A549 (cell line): ENCODE data around the gene MYO10. TPM values are rescaled to one million over a fixed set of nuclear protein-coding genes. Genes with fewer than 3 reads are reported as not detected.
"Not testable (repeated sequence)": the region's sequence is repeated elsewhere in the genome, so short reads cannot be mapped to it uniquely, and the experiment has no call there.

ENCODE experiments used
- ATAC-seq, 2 experiments: fragments of 200-7000 bp in 1 of 2; fragments of >200 bp in 1 of 2; cut with Nextera tagmentation in 1 of 2; cut with Tn5 transposase in 1 of 2; 3 replicates each; pipeline versions ENCODE4 v1.8.0 to v1.9.1; 2018 to 2020; ENCODE audit warnings: mild to moderate bottlenecking in 1 of 2, moderate library complexity in 1 of 2
- CTCF ChIA-PET: fragments of 300-600 bp; sonication (Branson Sonifier 250); formaldehyde crosslinking; extraction: SDS; loops from one replicate; lab custom pipeline; 2021; ENCODE audit warnings: antibody characterized with exemption, inconsistent platforms; lab: Yijun Ruan, JAX
- POLR2A ChIA-PET: fragments of 350-600 bp; formaldehyde crosslinking; extraction: SDS; loops from one replicate; lab custom pipeline; 2021; ENCODE audit warnings: antibody characterized with exemption, inconsistent platforms; lab: Yijun Ruan, JAX
- DNase-seq, 2 experiments: peaks; one replicate each; pipeline versions ENCODE4 v3.0.0 to v3.0.0-alpha.2; 2011 to 2016; ENCODE audit warnings: low read depth in 1 of 2, low spot score in 1 of 2
- FAIRE-seq: peaks from 2 replicates; lab custom pipeline; 2011; peaks lifted over from hg19 to GRCh38; lab: Jason Lieb, UNC
- H3K27ac ChIP-seq, 2 experiments: fragments of >200 bp; sonication (Bioruptor Twin); formaldehyde crosslinking; 3 replicates each; pipeline ENCODE4 v1.5.1; 2016 to 2017
- H3K4me1 ChIP-seq: fragments of >200 bp; sonication (Bioruptor Twin); formaldehyde crosslinking; 3 replicates; pipeline ENCODE4 v1.6.1; 2016
- H3K4me2 ChIP-seq: fragments of >200 bp; sonication (Bioruptor Twin); formaldehyde crosslinking; 3 replicates; pipeline ENCODE4 v1.6.1; 2016
- H3K4me3 ChIP-seq: fragments of >200 bp; sonication (Bioruptor Twin); formaldehyde crosslinking; 3 replicates; pipeline ENCODE4 v1.5.1; 2016
- H3K9me3 ChIP-seq: fragments of >200 bp; sonication (Bioruptor Twin); formaldehyde crosslinking; 3 replicates; pipeline ENCODE4 v1.6.1; 2016
- BCL3 ChIP-seq: fragments of >200 bp; sonication (Bioruptor Twin); formaldehyde crosslinking; IDR thresholded peaks from 3 replicates; pipeline ENCODE4 v1.6.1; 2016
- CEBPB ChIP-seq, 2 experiments: fragments of >200 bp in 1 of 2; sonication (Bioruptor Twin) in 1 of 2; formaldehyde crosslinking in 1 of 2; IDR thresholded peaks; 2 replicates each; pipeline ENCODE4 v1.6.1; 2012 to 2016
- E2F6 ChIP-seq: IDR thresholded peaks from 2 replicates; pipeline ENCODE4 v1.6.1; 2012; ENCODE audit warnings: low read depth, borderline replicate concordance
- EP300 ChIP-seq, 2 experiments: fragments of >200 bp; sonication (Bioruptor Twin); formaldehyde crosslinking; IDR thresholded peaks; 2 replicates in 1 of 2; 3 replicates in 1 of 2; pipeline ENCODE4 v1.6.1; 2016 to 2017
- FOSL2 ChIP-seq, 2 experiments: fragments of 450-650 bp in 1 of 2; fragments of >200 bp in 1 of 2; sonication (Bioruptor Twin) in 1 of 2; formaldehyde crosslinking; IDR thresholded peaks; 2 replicates each; pipeline versions ENCODE4 v1.5.0 to v1.6.1; 2016 to 2020; ENCODE audit warnings: mild to moderate bottlenecking in 1 of 2, moderate library complexity in 1 of 2
- JUN ChIP-seq, 2 experiments: fragments of >200 bp; sonication (Bioruptor Twin); formaldehyde crosslinking; IDR thresholded peaks; 2 replicates in 1 of 2; 3 replicates in 1 of 2; pipeline ENCODE4 v1.6.1; 2016 to 2017
- JUNB ChIP-seq: fragments of >200 bp; sonication (Bioruptor Twin); formaldehyde crosslinking; IDR thresholded peaks from 2 replicates; pipeline ENCODE4 v1.6.1; 2016
- MAFK ChIP-seq: fragments of 450-650 bp; IDR thresholded peaks from 2 replicates; pipeline ENCODE4 v1.6.1; 2014; ENCODE audit not compliant: partially characterized antibody
- MAX ChIP-seq: IDR thresholded peaks from 2 replicates; pipeline ENCODE4 v1.6.1; 2012
- MAZ ChIP-seq: fragments of 150-350 bp; IDR thresholded peaks from 2 replicates; pipeline ENCODE4 v1.6.1; 2014; ENCODE audit warnings: antibody characterized with exemption, low read depth, low read length, borderline replicate concordance
- PBX3 ChIP-seq: IDR thresholded peaks from 2 replicates; pipeline ENCODE4 v1.6.1; 2012
- POLR2A ChIP-seq: IDR thresholded peaks from 2 replicates; pipeline ENCODE4 v1.6.1; 2012; ENCODE audit warnings: mild to moderate bottlenecking, low read length
- RAD21 ChIP-seq, 2 experiments: fragments of >200 bp in 1 of 2; sonication (Bioruptor Twin) in 1 of 2; formaldehyde crosslinking in 1 of 2; IDR thresholded peaks in 1 of 2; conservative IDR thresholded peaks in 1 of 2; 2 replicates in 1 of 2; 3 replicates in 1 of 2; pipeline ENCODE4 v1.6.1; 2012 to 2018; ENCODE audit warnings: inconsistent platforms in 1 of 2
- REST ChIP-seq: fragments of 200-600 bp; sonication (generic); IDR thresholded peaks from 2 replicates; pipeline ENCODE4 v1.6.1; 2016; ENCODE audit warnings: antibody characterized with exemption, mild to moderate bottlenecking, moderate library complexity
- SMC3 ChIP-seq: fragments of >200 bp; sonication (Bioruptor Twin); formaldehyde crosslinking; IDR thresholded peaks from 3 replicates; pipeline ENCODE4 v1.6.1; 2018; ENCODE audit warnings: inconsistent platforms
- WGBS: methylation state at CpG from one replicate; pipeline ENCODE4 v1.1.6; 2017; ENCODE audit errors: missing lambda C conversion rate; 5-methylcytosine and 5-hydroxymethylcytosine counted together
- polyA minus RNA-seq: library from RNA; depleted of rRNA, polyadenylated mRNA; stranded (reverse); fragments of >200 nt; gene quantifications from 2 replicates; pipeline ENCODE4 v1.2.3, GENCODE V29; 2011; rRNA and poly(A)+ RNA removed
- polyA plus RNA-seq, 4 experiments: library from polyadenylated mRNA; depleted of rRNA in 3 of 4; stranded (reverse); fragments of >200 nt; fragmentation: RNase III in 1 of 4; extraction: RNeasy Plus Mini Kit Qiagen cat#74134 plus additional on column Dnase treatment in 1 of 4; gene quantifications; 2 replicates in 3 of 4; 3 replicates in 1 of 4; pipeline ENCODE4 v1.2.3, GENCODE V29; 2011 to 2017

MYO10 gene
- 68.0 and 132 TPM in 2 replicates for polyA plus RNA-seq (2011; rRNA removed)
- polyA plus RNA-seq (2012; cell fraction: cytosol; rRNA removed), result 28.5 and 36.3 TPM in 2 replicates
- polyA plus RNA-seq (2012; cell fraction: nucleus; rRNA removed), result 35.8 and 50.4 TPM in 2 replicates
- polyA plus RNA-seq (2017; fragmentation: RNase III; extraction: RNeasy Plus Mini Kit Qiagen cat#74134 plus additional on column Dnase treatment), result 68.5 to 71.5 TPM (median 68.9 TPM) in 3 replicates
- 236 and 309 TPM in 2 replicates for polyA minus RNA-seq

- POLR2A ChIA-PET, result interaction anchor here (0.5 to 1.5 kb wide), 29 partner anchors 27 to 254 kb away, joined by 3 to 15 read pairs (median 4); no protein-coding TSS in a partner anchor
- H3K9me3 ChIP-seq, result no peaks in the 10 kb centered on the region
- H3K4me2 ChIP-seq, result peak within 1 kb of the TSS; percentile 99
- DNase-seq, result peak; percentile 69 to 83
- ATAC-seq, result peak; percentile 78 to 84
- H3K27ac ChIP-seq, result peak within 1 kb of the TSS; percentile 89 to 95
- CTCF ChIA-PET, result interaction anchor here (0.7 to 2.6 kb wide), 9 partner anchors 10 to 267 kb away, joined by 3 to 13 read pairs (median 3); no protein-coding TSS in a partner anchor
- H3K4me1 ChIP-seq, result peaks cover 24% of the 10 kb centered on the region
- peak within 1 kb of the TSS; percentile 89 for H3K4me3 ChIP-seq
- no peak for FAIRE-seq
- TF ChIP-seq CEBPB (IDR thresholded peaks at IDR 0.05), result peak; percentile 68 to 86; a peak in 3 of 4 replicates
- no peak for TF ChIP-seq FOSL2 (IDR thresholded peaks at IDR 0.05)
- no peak for TF ChIP-seq FOSL2 (CRISPR knock-in tag; IDR thresholded peaks at IDR 0.05)
- peak; percentile 11; the same call in 2 of the 3 replicates for TF ChIP-seq SMC3
- peak; percentile 52 to 73; a peak in 4 of 5 replicates for TF ChIP-seq JUN (IDR thresholded peaks at IDR 0.05)
- peak; percentile 6; the same call in 1 of the 2 replicates for TF ChIP-seq MAZ
- 0 out of 3 replicates have a peak, but pooled peaks have one; percentile 48 for TF ChIP-seq BCL3
- TF ChIP-seq RAD21 (conservative IDR thresholded peaks at IDR 0.05 in 1 of 2, IDR thresholded peaks at IDR 0.05 in 1 of 2), result peak in 1 of 2 experiments; percentile 12; a peak in 2 of 5 replicates
- no peak for TF ChIP-seq PBX3
- peak; percentile 38 for TF ChIP-seq MAX
- TF ChIP-seq E2F6, result peak; percentile 40; the same call in 1 of the 2 replicates
- TF ChIP-seq EP300 (IDR thresholded peaks at IDR 0.05), result no peak
- TF ChIP-seq JUNB, result 0 out of 2 replicates have a peak, but pooled peaks have one; percentile 6
- TF ChIP-seq POLR2A, result peak; percentile 82
- TF ChIP-seq REST, result no peak
- WGBS, result under 1% methylated on average over 19 of the region's 70 CpGs
These were observed at the start of gene MYO10 for GRCh38 chr5:16936150-16936988. Gene MYO10 (minus strand): TSS chr5:16936288. CDS start chr5:16935808, 480 bp downstream.

GRCh38 chr5:16985304-16985703, 49.2 kb upstream of the MYO10 start:
- POLR2A ChIA-PET, result not testable (repeated sequence)

More at GRCh38 chr5:16985304-16985703, 49.2 kb upstream of the MYO10 start:
- CTCF ChIA-PET, result interaction anchor here (0.6 to 1.5 kb wide), 2 partner anchors 77 to 800 kb away, joined by 3 to 6 read pairs; no protein-coding TSS in a partner anchor
- not testable (repeated sequence) for ATAC-seq, H3K27ac ChIP-seq, DNase-seq, H3K4me1 ChIP-seq, H3K9me3 ChIP-seq, H3K4me3 ChIP-seq, H3K4me2 ChIP-seq, FAIRE-seq
- 77% methylated on average over 7 of the region's 7 CpGs for WGBS
- TF ChIP-seq MAFK, result peak; percentile 66
